Superior temporal gyrus (tissue), 1 donor: Measurements from ENCODE around the gene GSN.

Experiments
- DNase-seq: peaks from one replicate; pipeline ENCODE4 v3.0.0-alpha.2; 2016; ENCODE audit errors: extremely low spot score

The GSN gene

GRCh38 chr9:121267689-121268597 lies at the start of gene GSN:
Gene GSN, plus strand, starts transcription at chr9:121268162. Its CDS starts 33,810 bp downstream, at chr9:121301972.
- peak; percentile 82 for DNase-seq

GRCh38 chr9:121218357-121219027 lies 49.5 kb upstream of the GSN start:
- DNase-seq = no peak

GRCh38 chr9:121219530-121219929 lies 48.4 kb upstream of the GSN start:
- no peak for DNase-seq

GRCh38 chr9:121220996-121221663 lies 46.8 kb upstream of the GSN start:
- no peak for DNase-seq

GRCh38 chr9:121221664-121222055 lies 46.3 kb upstream of the GSN start:
- no peak for DNase-seq

- peak; percentile 87 for DNase-seq
Measured at GRCh38 chr9:121222524-121223171, 45.3 kb upstream of the GSN start.

- DNase-seq = no peak
Measured at GRCh38 chr9:121225240-121225639, 42.7 kb upstream of the GSN start.

GRCh38 chr9:121226175-121226574 lies 41.8 kb upstream of the GSN start:
- no peak for DNase-seq

- DNase-seq = no peak
Measured at GRCh38 chr9:121227862-121228261, 40.1 kb upstream of the GSN start.

GRCh38 chr9:121230256-121230655 lies 37.7 kb upstream of the GSN start:
- no peak for DNase-seq

- DNase-seq = no peak
Measured at GRCh38 chr9:121232251-121232650, 35.7 kb upstream of the GSN start.

- no peak for DNase-seq
Measured at GRCh38 chr9:121233906-121234831, 33.8 kb upstream of the GSN start.

- DNase-seq = no peak
Measured at GRCh38 chr9:121234832-121235161, 33.2 kb upstream of the GSN start.

GRCh38 chr9:121235512-121235911 lies 32.5 kb upstream of the GSN start:
- DNase-seq = no peak

GRCh38 chr9:121237916-121238315 lies 30.0 kb upstream of the GSN start:
- DNase-seq = no peak

GRCh38 chr9:121239071-121239470 lies 28.9 kb upstream of the GSN start:
- DNase-seq = no peak

- DNase-seq = no peak
Measured at GRCh38 chr9:121239851-121240250, 28.1 kb upstream of the GSN start.

GRCh38 chr9:121240472-121241135 lies 27.4 kb upstream of the GSN start:
- DNase-seq = no peak

- DNase-seq = no peak
Measured at GRCh38 chr9:121242219-121242958, 25.6 kb upstream of the GSN start.

GRCh38 chr9:121242959-121243346 lies 25.0 kb upstream of the GSN start:
- no peak for DNase-seq
